Peyer's patch (tissue), 4 donors: ENCODE measurements around the gene ANGPTL4.
"Not testable (repeated sequence)": the region's sequence is repeated elsewhere in the genome, so short reads cannot be mapped to it uniquely, and the experiment has no call there.

Source experiments
- POLR2A ChIP-seq, 2 donors: fragments of 450-650 bp; IDR thresholded peaks; one replicate each; pipeline ENCODE4 v1.5.1; 2017; ENCODE audit warnings: antibody characterized with exemption in 2 of 2, mild to moderate bottlenecking in 2 of 2, moderate library complexity in 2 of 2
- TF ChIP-seq, protein P1 (sequence below), 6 experiments: fragments of 450-650 bp in 4 of 6; fragments of 200-600 bp in 2 of 6; sonication (generic) in 1 of 6; IDR thresholded peaks; one replicate each; pipeline ENCODE4 v1.5.1; 2017 to 2019; ENCODE audit warnings: antibody characterized with exemption in 6 of 6, mild to moderate bottlenecking in 3 of 6, moderate library complexity in 1 of 6

DNA sequence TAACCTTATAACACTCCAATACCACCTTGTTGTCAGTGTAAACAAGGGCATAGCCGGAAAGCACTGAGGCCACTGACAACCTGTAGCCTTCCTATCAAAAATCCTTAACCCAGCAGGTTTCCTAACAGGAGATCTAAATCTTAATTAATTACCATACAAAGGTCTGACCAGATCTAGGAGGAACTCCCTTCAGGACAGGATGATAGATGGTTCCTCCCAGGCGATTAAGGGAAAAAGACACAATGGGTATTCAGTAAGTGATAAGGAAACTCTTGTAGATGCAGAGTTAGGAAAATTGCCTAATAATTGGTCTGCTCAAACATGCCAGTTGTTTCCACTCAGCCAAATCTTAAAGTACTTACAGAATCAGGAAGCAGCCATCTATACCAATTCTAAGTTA is 21.1 kb downstream of the ANGPTL4 start:
- TF ChIP-seq, protein P1, sequence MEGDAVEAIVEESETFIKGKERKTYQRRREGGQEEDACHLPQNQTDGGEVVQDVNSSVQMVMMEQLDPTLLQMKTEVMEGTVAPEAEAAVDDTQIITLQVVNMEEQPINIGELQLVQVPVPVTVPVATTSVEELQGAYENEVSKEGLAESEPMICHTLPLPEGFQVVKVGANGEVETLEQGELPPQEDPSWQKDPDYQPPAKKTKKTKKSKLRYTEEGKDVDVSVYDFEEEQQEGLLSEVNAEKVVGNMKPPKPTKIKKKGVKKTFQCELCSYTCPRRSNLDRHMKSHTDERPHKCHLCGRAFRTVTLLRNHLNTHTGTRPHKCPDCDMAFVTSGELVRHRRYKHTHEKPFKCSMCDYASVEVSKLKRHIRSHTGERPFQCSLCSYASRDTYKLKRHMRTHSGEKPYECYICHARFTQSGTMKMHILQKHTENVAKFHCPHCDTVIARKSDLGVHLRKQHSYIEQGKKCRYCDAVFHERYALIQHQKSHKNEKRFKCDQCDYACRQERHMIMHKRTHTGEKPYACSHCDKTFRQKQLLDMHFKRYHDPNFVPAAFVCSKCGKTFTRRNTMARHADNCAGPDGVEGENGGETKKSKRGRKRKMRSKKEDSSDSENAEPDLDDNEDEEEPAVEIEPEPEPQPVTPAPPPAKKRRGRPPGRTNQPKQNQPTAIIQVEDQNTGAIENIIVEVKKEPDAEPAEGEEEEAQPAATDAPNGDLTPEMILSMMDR (IDR thresholded peaks at IDR 0.05) = not testable (repeated sequence)
- not testable (repeated sequence) for TF ChIP-seq POLR2A (IDR thresholded peaks at IDR 0.05)
